OCI-LY1 (cell line): ENCODE measurements around the gene SDK2.

ENCODE experiments used
- EZH2 ChIP-seq: fragments of 200-600 bp; sonication (generic), shearing (Covaris generic); IDR thresholded peaks from 2 replicates; pipeline ENCODE4 v1.8.0; 2017; ENCODE audit warnings: borderline replicate concordance, mixed run types, mild to moderate bottlenecking, antibody characterized with exemption, low read length, moderate library complexity, mixed read lengths
- TF ChIP-seq, protein P1 (sequence below): fragments of 200-600 bp; sonication (generic), shearing (Covaris generic); IDR thresholded peaks from 2 replicates; pipeline ENCODE4 v1.5.1; 2017; ENCODE audit warnings: mild to moderate bottlenecking, antibody characterized with exemption, low read length, moderate library complexity, mixed read lengths

DNA sequence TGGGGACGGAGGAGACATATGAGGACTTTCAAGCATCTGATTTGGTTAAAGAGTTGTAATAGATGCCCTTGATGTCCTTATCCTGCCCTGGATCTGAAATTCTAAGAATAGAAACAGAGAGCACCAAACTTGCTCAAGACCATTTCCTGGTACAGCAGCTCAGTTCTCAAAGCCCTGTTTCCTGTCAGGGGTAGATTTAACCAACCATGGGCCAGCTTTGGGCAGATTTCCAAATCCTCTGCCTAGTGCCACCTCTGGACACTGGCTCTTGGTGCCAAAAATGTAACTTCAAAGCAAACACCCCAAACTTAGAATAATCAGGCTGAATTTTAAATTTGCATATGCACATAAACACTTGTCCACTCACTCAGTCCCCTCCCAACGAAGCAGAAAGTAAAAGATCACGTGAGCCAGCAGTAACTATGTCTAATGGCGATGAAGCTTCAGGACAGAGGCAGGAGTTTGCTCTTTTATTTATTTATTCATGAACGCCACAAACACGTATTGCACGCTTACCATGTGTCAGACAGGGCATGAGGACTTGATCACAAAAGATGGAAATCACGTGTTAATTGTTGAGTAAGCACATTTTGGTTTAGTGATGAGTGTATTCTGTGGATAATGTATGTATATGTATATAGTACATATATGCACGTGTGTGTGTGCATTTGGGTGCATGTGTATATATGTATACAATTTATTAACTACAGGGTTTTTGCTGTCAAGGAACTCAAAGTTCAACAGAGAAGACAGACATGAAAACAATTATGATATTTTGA, 23.1 kb upstream of the SDK2 start:
- TF ChIP-seq, protein P1, sequence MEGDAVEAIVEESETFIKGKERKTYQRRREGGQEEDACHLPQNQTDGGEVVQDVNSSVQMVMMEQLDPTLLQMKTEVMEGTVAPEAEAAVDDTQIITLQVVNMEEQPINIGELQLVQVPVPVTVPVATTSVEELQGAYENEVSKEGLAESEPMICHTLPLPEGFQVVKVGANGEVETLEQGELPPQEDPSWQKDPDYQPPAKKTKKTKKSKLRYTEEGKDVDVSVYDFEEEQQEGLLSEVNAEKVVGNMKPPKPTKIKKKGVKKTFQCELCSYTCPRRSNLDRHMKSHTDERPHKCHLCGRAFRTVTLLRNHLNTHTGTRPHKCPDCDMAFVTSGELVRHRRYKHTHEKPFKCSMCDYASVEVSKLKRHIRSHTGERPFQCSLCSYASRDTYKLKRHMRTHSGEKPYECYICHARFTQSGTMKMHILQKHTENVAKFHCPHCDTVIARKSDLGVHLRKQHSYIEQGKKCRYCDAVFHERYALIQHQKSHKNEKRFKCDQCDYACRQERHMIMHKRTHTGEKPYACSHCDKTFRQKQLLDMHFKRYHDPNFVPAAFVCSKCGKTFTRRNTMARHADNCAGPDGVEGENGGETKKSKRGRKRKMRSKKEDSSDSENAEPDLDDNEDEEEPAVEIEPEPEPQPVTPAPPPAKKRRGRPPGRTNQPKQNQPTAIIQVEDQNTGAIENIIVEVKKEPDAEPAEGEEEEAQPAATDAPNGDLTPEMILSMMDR: no peak
- TF ChIP-seq EZH2: no peak
